HepG2 (cell line): ENCODE measurements around the gene CGB3.

Experiments used
- ARID3A ChIP-seq: IDR thresholded peaks from 2 replicates; pipeline ENCODE4 v1.6.1; 2012; ENCODE audit warnings: low read depth, low read length, improper control_type of control experiment
- ATF3 ChIP-seq: sonication (generic); formaldehyde crosslinking; IDR thresholded peaks from 2 replicates; pipeline ENCODE4 v1.4.0; 2020; ENCODE audit warnings: missing genetic modification reagents
- CEBPZ ChIP-seq: IDR thresholded peaks from 2 replicates; pipeline ENCODE4 v1.6.1; 2012; ENCODE audit warnings: low read length, improper control_type of control experiment
- IRF2 ChIP-seq: IDR thresholded peaks from 2 replicates; pipeline ENCODE4 v1.6.1; 2018; ENCODE audit warnings: missing genetic modification reagents, missing compliant biosample characterization
- MIER2 ChIP-seq: IDR thresholded peaks from 2 replicates; pipeline ENCODE4 v1.6.1; 2016; ENCODE audit warnings: missing biosample characterization, missing genetic modification reagents
- NFRKB ChIP-seq: fragments of 450-650 bp; IDR thresholded peaks from 2 replicates; pipeline ENCODE4 v1.6.1; 2017
- SIX4 ChIP-seq: sonication (generic); formaldehyde crosslinking; IDR thresholded peaks from 2 replicates; pipeline ENCODE4 v1.4.0; 2020; ENCODE audit warnings: missing genetic modification reagents
- ZNF232 ChIP-seq: sonication (generic); formaldehyde crosslinking; IDR thresholded peaks from 2 replicates; pipeline ENCODE4 v1.4.0; 2020; ENCODE audit warnings: missing genetic modification reagents, borderline replicate concordance
- TF ChIP-seq, protein P1 (sequence below): sonication (generic); formaldehyde crosslinking; IDR thresholded peaks from 2 replicates; pipeline ENCODE4 v1.4.0; 2020; ENCODE audit warnings: missing genetic modification reagents, mild to moderate bottlenecking, borderline replicate concordance
- TF ChIP-seq, protein P2 (sequence below): sonication (generic); formaldehyde crosslinking; IDR thresholded peaks from 2 replicates; pipeline ENCODE4 v1.5.0; 2020; ENCODE audit warnings: mild to moderate bottlenecking, missing genetic modification reagents, moderate library complexity
- TF ChIP-seq, protein P3 (sequence below): sonication (generic); formaldehyde crosslinking; IDR thresholded peaks from 2 replicates; pipeline ENCODE4 v1.4.0; 2020; ENCODE audit warnings: mild to moderate bottlenecking, missing genetic modification reagents, borderline replicate concordance

DNA sequence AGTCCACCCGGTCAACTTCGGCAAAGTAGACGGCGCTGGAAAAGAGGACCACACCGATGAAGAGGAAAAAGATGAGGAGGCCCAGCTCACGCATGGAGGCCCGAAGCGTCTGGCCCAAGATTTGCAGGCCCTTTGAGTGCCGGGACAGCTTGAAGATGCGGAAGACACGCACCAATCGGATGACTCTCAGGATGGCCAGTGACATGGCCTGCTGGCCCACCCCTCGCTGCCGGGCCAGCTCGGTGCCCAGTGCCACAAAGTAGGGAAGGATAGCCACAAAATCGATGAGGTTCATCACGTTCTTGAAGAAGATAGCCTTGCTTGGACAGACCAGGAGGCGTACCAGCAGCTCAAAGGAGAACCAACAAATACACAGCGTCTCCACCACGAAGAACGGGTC, 46.3 kb upstream of the CGB3 start:
- TF ChIP-seq, protein P1, sequence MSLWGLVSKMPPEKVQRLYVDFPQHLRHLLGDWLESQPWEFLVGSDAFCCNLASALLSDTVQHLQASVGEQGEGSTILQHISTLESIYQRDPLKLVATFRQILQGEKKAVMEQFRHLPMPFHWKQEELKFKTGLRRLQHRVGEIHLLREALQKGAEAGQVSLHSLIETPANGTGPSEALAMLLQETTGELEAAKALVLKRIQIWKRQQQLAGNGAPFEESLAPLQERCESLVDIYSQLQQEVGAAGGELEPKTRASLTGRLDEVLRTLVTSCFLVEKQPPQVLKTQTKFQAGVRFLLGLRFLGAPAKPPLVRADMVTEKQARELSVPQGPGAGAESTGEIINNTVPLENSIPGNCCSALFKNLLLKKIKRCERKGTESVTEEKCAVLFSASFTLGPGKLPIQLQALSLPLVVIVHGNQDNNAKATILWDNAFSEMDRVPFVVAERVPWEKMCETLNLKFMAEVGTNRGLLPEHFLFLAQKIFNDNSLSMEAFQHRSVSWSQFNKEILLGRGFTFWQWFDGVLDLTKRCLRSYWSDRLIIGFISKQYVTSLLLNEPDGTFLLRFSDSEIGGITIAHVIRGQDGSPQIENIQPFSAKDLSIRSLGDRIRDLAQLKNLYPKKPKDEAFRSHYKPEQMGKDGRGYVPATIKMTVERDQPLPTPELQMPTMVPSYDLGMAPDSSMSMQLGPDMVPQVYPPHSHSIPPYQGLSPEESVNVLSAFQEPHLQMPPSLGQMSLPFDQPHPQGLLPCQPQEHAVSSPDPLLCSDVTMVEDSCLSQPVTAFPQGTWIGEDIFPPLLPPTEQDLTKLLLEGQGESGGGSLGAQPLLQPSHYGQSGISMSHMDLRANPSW (CRISPR knock-in tag), result no peak
- no peak for TF ChIP-seq ZNF232 (CRISPR knock-in tag)
- no peak for TF ChIP-seq ARID3A
- TF ChIP-seq CEBPZ, result no peak
- TF ChIP-seq, protein P2, sequence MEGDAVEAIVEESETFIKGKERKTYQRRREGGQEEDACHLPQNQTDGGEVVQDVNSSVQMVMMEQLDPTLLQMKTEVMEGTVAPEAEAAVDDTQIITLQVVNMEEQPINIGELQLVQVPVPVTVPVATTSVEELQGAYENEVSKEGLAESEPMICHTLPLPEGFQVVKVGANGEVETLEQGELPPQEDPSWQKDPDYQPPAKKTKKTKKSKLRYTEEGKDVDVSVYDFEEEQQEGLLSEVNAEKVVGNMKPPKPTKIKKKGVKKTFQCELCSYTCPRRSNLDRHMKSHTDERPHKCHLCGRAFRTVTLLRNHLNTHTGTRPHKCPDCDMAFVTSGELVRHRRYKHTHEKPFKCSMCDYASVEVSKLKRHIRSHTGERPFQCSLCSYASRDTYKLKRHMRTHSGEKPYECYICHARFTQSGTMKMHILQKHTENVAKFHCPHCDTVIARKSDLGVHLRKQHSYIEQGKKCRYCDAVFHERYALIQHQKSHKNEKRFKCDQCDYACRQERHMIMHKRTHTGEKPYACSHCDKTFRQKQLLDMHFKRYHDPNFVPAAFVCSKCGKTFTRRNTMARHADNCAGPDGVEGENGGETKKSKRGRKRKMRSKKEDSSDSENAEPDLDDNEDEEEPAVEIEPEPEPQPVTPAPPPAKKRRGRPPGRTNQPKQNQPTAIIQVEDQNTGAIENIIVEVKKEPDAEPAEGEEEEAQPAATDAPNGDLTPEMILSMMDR (CRISPR knock-in tag), result no peak
- TF ChIP-seq ATF3 (CRISPR knock-in tag), result no peak
- TF ChIP-seq, protein P3, sequence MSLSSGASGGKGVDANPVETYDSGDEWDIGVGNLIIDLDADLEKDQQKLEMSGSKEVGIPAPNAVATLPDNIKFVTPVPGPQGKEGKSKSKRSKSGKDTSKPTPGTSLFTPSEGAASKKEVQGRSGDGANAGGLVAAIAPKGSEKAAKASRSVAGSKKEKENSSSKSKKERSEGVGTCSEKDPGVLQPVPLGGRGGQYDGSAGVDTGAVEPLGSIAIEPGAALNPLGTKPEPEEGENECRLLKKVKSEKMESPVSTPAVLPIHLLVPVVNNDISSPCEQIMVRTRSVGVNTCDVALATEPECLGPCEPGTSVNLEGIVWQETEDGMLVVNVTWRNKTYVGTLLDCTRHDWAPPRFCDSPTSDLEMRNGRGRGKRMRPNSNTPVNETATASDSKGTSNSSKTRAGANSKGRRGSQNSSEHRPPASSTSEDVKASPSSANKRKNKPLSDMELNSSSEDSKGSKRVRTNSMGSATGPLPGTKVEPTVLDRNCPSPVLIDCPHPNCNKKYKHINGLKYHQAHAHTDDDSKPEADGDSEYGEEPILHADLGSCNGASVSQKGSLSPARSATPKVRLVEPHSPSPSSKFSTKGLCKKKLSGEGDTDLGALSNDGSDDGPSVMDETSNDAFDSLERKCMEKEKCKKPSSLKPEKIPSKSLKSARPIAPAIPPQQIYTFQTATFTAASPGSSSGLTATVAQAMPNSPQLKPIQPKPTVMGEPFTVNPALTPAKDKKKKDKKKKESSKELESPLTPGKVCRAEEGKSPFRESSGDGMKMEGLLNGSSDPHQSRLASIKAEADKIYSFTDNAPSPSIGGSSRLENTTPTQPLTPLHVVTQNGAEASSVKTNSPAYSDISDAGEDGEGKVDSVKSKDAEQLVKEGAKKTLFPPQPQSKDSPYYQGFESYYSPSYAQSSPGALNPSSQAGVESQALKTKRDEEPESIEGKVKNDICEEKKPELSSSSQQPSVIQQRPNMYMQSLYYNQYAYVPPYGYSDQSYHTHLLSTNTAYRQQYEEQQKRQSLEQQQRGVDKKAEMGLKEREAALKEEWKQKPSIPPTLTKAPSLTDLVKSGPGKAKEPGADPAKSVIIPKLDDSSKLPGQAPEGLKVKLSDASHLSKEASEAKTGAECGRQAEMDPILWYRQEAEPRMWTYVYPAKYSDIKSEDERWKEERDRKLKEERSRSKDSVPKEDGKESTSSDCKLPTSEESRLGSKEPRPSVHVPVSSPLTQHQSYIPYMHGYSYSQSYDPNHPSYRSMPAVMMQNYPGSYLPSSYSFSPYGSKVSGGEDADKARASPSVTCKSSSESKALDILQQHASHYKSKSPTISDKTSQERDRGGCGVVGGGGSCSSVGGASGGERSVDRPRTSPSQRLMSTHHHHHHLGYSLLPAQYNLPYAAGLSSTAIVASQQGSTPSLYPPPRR, result no peak
- no peak for TF ChIP-seq NFRKB
- no peak for TF ChIP-seq IRF2 (CRISPR knock-in tag)
- TF ChIP-seq MIER2 (CRISPR knock-in tag), result no peak
- no peak for TF ChIP-seq SIX4
